Glomerular endothelial cell (primary cell): ENCODE results near the gene G3BP2. TPM values are rescaled to one million over a fixed set of nuclear protein-coding genes. Genes with fewer than 3 reads are reported as not detected.
"Not testable (repeated sequence)": the region's sequence is repeated elsewhere in the genome, so short reads cannot be mapped to it uniquely, and the experiment has no call there.

Experiments used
- DNase-seq: peaks from one replicate; pipeline ENCODE4 v3.0.0-alpha.2; 2011; ENCODE audit warnings: low read depth, low spot score; ENCODE audit errors: extremely low read depth
- total RNA-seq: library from RNA; depleted of rRNA; stranded (reverse); fragments of >200 nt; gene quantifications from 2 replicates; pipeline ENCODE4 v1.2.3, GENCODE V29; 2015

G3BP2 gene
- total RNA-seq, 1 donor from 2014 or later, result 149 TPM

GRCh38 chr4:75685546-75686189 lies 12.5 kb upstream of the G3BP2 start:
- DNase-seq, result no peak

GRCh38 chr4:75683482-75684155 lies 10.4 kb upstream of the G3BP2 start:
- DNase-seq, result no peak

- DNase-seq, result no peak
Measured at GRCh38 chr4:75679876-75680575, 6.8 kb upstream of the G3BP2 start.

GRCh38 chr4:75678965-75679364 lies 5.8 kb upstream of the G3BP2 start:
- no peak for DNase-seq

GRCh38 chr4:75678473-75678872 lies 5.3 kb upstream of the G3BP2 start:
- no peak for DNase-seq

- no peak for DNase-seq
Measured at GRCh38 chr4:75675004-75675531, 1.9 kb upstream of the G3BP2 start.

- DNase-seq, result no peak
Measured at GRCh38 chr4:75673959-75674328, 733 bp upstream of the G3BP2 start.

GRCh38 chr4:75672461-75673026 lies 667 bp downstream of the G3BP2 start:
- DNase-seq, result no peak

- no peak for DNase-seq
Measured at GRCh38 chr4:75671802-75672421, 1.3 kb downstream of the G3BP2 start.

GRCh38 chr4:75668596-75668995 lies 4.6 kb downstream of the G3BP2 start:
- DNase-seq, result no peak

- not testable (repeated sequence) for DNase-seq
Measured at GRCh38 chr4:75667636-75668035, 5.6 kb downstream of the G3BP2 start.

- no peak for DNase-seq
Measured at GRCh38 chr4:75666299-75666698, 6.9 kb downstream of the G3BP2 start.

GRCh38 chr4:75664604-75665003 lies 8.6 kb downstream of the G3BP2 start:
- DNase-seq, result not testable (repeated sequence)

GRCh38 chr4:75662626-75663025 lies 10.6 kb downstream of the G3BP2 start:
- no peak for DNase-seq

GRCh38 chr4:75660491-75660890 lies 12.7 kb downstream of the G3BP2 start:
- DNase-seq, result no peak

- no peak for DNase-seq
Measured at GRCh38 chr4:75659512-75660031, 13.6 kb downstream of the G3BP2 start.

GRCh38 chr4:75658876-75659275 lies 14.3 kb downstream of the G3BP2 start:
- DNase-seq, result no peak

GRCh38 chr4:75655562-75655961 lies 17.6 kb downstream of the G3BP2 start:
- DNase-seq, result no peak

GRCh38 chr4:75654905-75655304 lies 18.3 kb downstream of the G3BP2 start:
- no peak for DNase-seq

GRCh38 chr4:75653845-75654503 lies 19.2 kb downstream of the G3BP2 start:
- DNase-seq, result no peak
